ENCODE measurements around the gene BEX3. TPM values are rescaled to one million over a fixed set of nuclear protein-coding genes. Genes with fewer than 3 reads are reported as not detected.

Gene BEX3
- total RNA-seq, 1 donor from 2014 or later, result 2.2 TPM

GRCh38 chrX:103414561-103414960 lies 38.2 kb downstream of the BEX3 start:
- H3K27me3 Mint-ChIP-seq (ENCODE audit: insufficient read depth), result no peaks in the 10 kb centered on the region
- no peak for DNase-seq (ENCODE audit: low spot score)
- no peaks in the 10 kb centered on the region for H3K4me1 Mint-ChIP-seq (ENCODE audit: low read depth)
- H3K36me3 Mint-ChIP-seq (ENCODE audit: low read depth), result no peaks in the 10 kb centered on the region
- H3K9me3 Mint-ChIP-seq, result no peaks in the 10 kb centered on the region
- H3K4me3 Mint-ChIP-seq, result no peak overlapping the region
- intact Hi-C loops (cut with micrococcal nuclease), result no loop called here
- H3K27ac Mint-ChIP-seq, result no peak overlapping the region

- intact Hi-C loops (cut with micrococcal nuclease), result no loop called here
- Mint-ChIP-seq H3K4me3 (no peak overlapping the region), H3K27ac (no peak overlapping the region), H3K27me3 (ENCODE audit: insufficient read depth) (no peaks in the 10 kb centered on the region), H3K9me3 (no peaks in the 10 kb centered on the region), H3K36me3 (ENCODE audit: low read depth) (no peaks in the 10 kb centered on the region), H3K4me1 (ENCODE audit: low read depth) (no peaks in the 10 kb centered on the region)
- no peak for DNase-seq (ENCODE audit: low spot score)
These were observed 38.7 kb downstream of the BEX3 start for GRCh38 chrX:103415068-103415467.

- intact Hi-C loops (cut with micrococcal nuclease), result no loop called here
- no peak overlapping the region for H3K4me3 Mint-ChIP-seq
- no peaks in the 10 kb centered on the region for H3K9me3 Mint-ChIP-seq
- no peak overlapping the region for H3K27ac Mint-ChIP-seq
- DNase-seq (ENCODE audit: low spot score), result no peak
- no peaks in the 10 kb centered on the region for H3K36me3 Mint-ChIP-seq (ENCODE audit: low read depth)
- no peaks in the 10 kb centered on the region for H3K27me3 Mint-ChIP-seq (ENCODE audit: insufficient read depth)
- H3K4me1 Mint-ChIP-seq (ENCODE audit: low read depth), result no peaks in the 10 kb centered on the region
These were observed 39.2 kb downstream of the BEX3 start for GRCh38 chrX:103415528-103415927.

GRCh38 chrX:103417370-103417769 lies 41.0 kb downstream of the BEX3 start:
- no peak overlapping the region for H3K4me3 Mint-ChIP-seq
- intact Hi-C loops (cut with micrococcal nuclease), result no loop called here
- no peak overlapping the region for H3K27ac Mint-ChIP-seq
- H3K36me3 Mint-ChIP-seq (ENCODE audit: low read depth), result no peaks in the 10 kb centered on the region
- H3K4me1 Mint-ChIP-seq (ENCODE audit: low read depth), result no peaks in the 10 kb centered on the region
- no peaks in the 10 kb centered on the region for H3K9me3 Mint-ChIP-seq
- H3K27me3 Mint-ChIP-seq (ENCODE audit: insufficient read depth), result peaks cover 2% of the 10 kb centered on the region
- no peak for DNase-seq (ENCODE audit: low spot score)

GRCh38 chrX:103417933-103418332 lies 41.6 kb downstream of the BEX3 start:
- Mint-ChIP-seq H3K4me1 (ENCODE audit: low read depth) (no peaks in the 10 kb centered on the region), H3K27ac (no peak overlapping the region), H3K9me3 (no peaks in the 10 kb centered on the region), H3K36me3 (ENCODE audit: low read depth) (no peaks in the 10 kb centered on the region), H3K4me3 (no peak overlapping the region), H3K27me3 (ENCODE audit: insufficient read depth) (peaks cover 2% of the 10 kb centered on the region)
- no peak for DNase-seq (ENCODE audit: low spot score)
- intact Hi-C loops (cut with micrococcal nuclease), result no loop called here

- H3K4me1 Mint-ChIP-seq (ENCODE audit: low read depth), result no peaks in the 10 kb centered on the region
- peaks cover 2% of the 10 kb centered on the region for H3K27me3 Mint-ChIP-seq (ENCODE audit: insufficient read depth)
- intact Hi-C loops (cut with micrococcal nuclease), result no loop called here
- no peak overlapping the region for H3K4me3 Mint-ChIP-seq
- no peaks in the 10 kb centered on the region for H3K36me3 Mint-ChIP-seq (ENCODE audit: low read depth)
- DNase-seq (ENCODE audit: low spot score), result no peak
- no peak overlapping the region for H3K27ac Mint-ChIP-seq
- H3K9me3 Mint-ChIP-seq, result no peaks in the 10 kb centered on the region
These were observed 42.5 kb downstream of the BEX3 start for GRCh38 chrX:103418811-103419340.

- DNase-seq (ENCODE audit: low spot score), result no peak
- Mint-ChIP-seq H3K4me1 (ENCODE audit: low read depth) (no peaks in the 10 kb centered on the region), H3K9me3 (no peaks in the 10 kb centered on the region), H3K36me3 (ENCODE audit: low read depth) (no peaks in the 10 kb centered on the region), H3K4me3 (no peak overlapping the region), H3K27me3 (ENCODE audit: insufficient read depth) (peaks cover 2% of the 10 kb centered on the region), H3K27ac (no peak overlapping the region)
- intact Hi-C loops (cut with micrococcal nuclease), result no loop called here
These were observed 47.8 kb downstream of the BEX3 start for GRCh38 chrX:103423955-103424638.

Other genes starting within 250 kb of the BEX3 start
- gene BEX4, start 161.4 kb upstream of the BEX3 start, total RNA-seq, result 5.1 and 5.5 TPM in 2 replicates
- 20.7 and 21.9 TPM in 2 replicates for gene TCEAL8, start 121.4 kb upstream of the BEX3 start, total RNA-seq
- not detected in 2 replicates for gene TCEAL5, start 99.8 kb upstream of the BEX3 start, total RNA-seq
- 3.5 and 3.7 TPM in 2 replicates for gene BEX2, start 65.5 kb upstream of the BEX3 start, total RNA-seq
- gene TCEAL7, start 46.3 kb upstream of the BEX3 start, total RNA-seq, result not detected in 2 replicates
- gene TCEAL9, start 20.0 kb upstream of the BEX3 start, total RNA-seq, result 0.13 and 0.32 TPM in 2 replicates
- gene RAB40A, start 143.0 kb downstream of the BEX3 start, total RNA-seq, result 0.08 and 0.15 TPM in 2 replicates
- 3.2 and 4.1 TPM in 2 replicates for gene TCEAL4, start 209.0 kb downstream of the BEX3 start, total RNA-seq
- 0.23 and 0.32 TPM in 2 replicates for gene TCEAL3, start 231.4 kb downstream of the BEX3 start, total RNA-seq